HFF-Myc (cell line): ENCODE data around the gene SH3RF3.
A peak's percentile ranks its signal among the peaks of the same experiment; 100 is the strongest.

ENCODE experiments used
- DNase-seq: peaks from one replicate; pipeline ENCODE4 v3.0.0-alpha.2; 2011; ENCODE audit warnings: low read depth; ENCODE audit errors: extremely low read depth
- H3K4me3 ChIP-seq: replicated peaks from 2 replicates; pipeline ENCODE4 v1.5.1; 2011; ENCODE audit warnings: low read depth, mild to moderate bottlenecking, control low read depth, low read length
- TF ChIP-seq, protein P1 (sequence below): IDR thresholded peaks from 2 replicates; pipeline ENCODE4 v1.5.1; 2012; ENCODE audit warnings: mild to moderate bottlenecking, low read depth, low read length, control low read depth; ENCODE audit errors: missing control alignments

The SH3RF3 gene

DNA sequence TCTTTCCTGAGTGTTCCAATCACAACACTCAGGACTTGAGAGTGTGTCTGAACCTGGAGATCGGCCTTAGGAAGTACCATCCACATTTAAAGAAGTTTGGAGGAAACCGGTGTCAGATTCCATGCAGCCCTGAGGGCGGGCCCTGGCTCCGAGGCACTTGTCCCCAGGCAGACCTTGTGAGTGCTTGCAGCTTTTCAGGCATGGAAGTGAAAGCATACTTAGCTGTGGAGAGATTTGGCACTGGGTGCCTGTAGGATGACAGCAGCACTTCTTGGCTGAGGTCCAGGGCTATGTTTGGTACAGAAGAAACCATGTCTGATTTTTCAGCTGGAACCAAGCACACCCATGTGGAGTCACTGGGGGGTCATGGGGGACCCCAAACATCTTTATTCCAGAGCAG, 253.9 kb downstream of the SH3RF3 start:
- peak; percentile 47 for DNase-seq
- no peak overlapping the region for H3K4me3 ChIP-seq
- TF ChIP-seq, protein P1, sequence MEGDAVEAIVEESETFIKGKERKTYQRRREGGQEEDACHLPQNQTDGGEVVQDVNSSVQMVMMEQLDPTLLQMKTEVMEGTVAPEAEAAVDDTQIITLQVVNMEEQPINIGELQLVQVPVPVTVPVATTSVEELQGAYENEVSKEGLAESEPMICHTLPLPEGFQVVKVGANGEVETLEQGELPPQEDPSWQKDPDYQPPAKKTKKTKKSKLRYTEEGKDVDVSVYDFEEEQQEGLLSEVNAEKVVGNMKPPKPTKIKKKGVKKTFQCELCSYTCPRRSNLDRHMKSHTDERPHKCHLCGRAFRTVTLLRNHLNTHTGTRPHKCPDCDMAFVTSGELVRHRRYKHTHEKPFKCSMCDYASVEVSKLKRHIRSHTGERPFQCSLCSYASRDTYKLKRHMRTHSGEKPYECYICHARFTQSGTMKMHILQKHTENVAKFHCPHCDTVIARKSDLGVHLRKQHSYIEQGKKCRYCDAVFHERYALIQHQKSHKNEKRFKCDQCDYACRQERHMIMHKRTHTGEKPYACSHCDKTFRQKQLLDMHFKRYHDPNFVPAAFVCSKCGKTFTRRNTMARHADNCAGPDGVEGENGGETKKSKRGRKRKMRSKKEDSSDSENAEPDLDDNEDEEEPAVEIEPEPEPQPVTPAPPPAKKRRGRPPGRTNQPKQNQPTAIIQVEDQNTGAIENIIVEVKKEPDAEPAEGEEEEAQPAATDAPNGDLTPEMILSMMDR = no peak

DNA sequence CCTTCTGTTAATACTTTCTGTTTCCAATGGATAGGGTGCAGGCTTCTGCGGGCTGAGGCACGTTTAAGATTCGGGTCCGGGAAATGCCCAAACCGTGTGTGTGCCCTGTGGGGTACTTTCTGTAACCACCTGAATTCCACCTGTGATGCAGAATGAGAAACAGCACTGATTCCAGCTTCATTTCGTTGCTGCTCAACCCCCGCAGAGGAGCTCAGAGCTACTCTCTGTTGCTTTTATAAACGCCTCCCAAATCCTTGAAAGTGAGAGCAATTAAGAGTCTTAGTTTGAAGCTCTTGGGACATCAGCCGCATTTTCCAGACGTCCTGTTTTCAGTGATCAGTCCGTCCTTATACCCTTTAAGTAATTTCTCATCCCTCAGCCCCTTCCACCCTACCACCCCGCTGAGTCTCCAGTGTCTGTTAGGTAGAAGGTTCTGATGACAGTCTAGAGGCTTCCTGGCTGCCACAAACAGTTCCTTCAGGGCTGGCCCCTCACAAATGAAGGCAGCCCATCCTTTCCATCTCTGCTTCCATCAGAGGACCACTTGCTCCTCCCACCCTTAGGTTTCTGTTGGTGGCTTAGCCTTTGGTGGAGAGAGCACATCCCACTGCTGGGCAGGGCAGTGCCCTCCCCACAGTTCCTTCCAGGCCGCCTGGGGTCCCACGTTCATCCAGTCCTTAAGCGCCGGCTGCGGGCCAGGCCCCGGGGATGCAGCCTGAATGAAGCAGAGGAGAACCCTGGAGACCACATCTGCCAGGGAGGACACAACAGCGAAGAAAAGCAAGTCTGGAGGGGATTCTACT, 254.7 kb downstream of the SH3RF3 start:
- H3K4me3 ChIP-seq = no peak overlapping the region
- TF ChIP-seq, protein P1 = no peak
- DNase-seq = no peak

DNA sequence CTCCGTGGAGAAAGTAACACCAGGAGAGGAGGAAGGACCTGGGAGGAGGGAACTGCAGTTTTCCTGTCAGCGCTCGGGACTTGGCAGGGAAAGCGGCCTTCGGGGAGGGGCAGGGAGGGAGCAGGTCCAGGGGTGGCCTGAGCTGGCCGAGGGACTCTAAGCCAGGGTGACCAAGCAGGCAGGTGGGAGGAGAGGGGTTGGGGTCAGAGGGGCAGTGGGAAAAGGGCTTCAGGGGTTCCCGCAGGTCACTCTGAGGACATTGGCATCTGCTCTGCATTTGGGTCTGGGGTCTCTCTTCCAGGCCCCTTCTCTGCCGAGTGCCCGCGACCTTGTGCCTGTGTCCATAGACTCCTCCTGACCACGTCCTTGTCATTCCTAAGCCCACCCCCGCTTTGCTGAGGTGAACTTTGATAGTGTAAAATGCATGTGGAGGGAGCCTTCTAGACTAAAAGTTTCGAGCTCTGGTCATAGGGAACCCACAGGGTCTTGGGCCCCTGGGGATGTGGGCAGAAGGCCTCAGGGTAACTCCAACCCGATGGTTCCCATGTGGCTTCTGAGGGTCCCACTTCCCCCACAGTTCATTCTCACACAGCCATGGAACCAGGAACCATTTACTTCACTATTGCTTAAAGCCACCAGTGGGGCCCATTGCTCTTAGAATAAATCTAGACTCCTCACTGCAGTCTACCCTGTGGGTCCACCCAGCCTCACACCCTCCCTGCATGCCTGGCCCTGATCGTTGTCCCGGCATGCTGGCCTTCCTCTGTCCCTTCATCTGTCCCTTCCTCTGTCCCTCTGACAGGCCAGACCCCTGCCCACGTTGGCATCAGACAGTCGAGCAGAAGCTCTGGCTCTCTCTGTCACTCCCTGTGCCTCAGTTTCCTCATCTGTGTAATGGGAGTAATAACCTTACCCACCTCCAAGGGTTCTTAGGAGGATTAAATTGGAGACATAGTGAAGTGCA, 255.6 kb downstream of the SH3RF3 start:
- no peak for DNase-seq
- no peak overlapping the region for H3K4me3 ChIP-seq
- TF ChIP-seq, protein P1 = no peak

DNA sequence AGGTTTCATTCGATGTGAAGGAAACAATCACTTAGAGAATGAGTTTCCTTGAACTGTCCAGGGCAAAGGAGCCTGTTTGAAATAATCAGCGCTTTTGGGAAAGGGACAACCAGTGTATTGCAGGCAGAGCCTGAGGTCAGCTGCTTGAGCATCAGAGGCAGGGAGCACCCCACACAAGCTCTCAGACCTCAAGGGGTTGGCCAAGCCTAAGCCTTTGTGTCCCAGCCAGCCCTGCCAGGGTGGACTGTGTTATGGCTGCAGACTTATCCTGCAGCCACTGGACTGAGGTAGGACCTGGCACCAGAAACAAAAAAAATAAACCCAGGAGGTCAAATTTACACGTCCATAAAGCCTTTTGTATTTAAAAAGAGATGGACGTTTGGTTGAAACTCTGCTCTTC, 256.5 kb downstream of the SH3RF3 start:
- TF ChIP-seq, protein P1 = no peak
- no peak for DNase-seq
- H3K4me3 ChIP-seq = no peak overlapping the region

DNA sequence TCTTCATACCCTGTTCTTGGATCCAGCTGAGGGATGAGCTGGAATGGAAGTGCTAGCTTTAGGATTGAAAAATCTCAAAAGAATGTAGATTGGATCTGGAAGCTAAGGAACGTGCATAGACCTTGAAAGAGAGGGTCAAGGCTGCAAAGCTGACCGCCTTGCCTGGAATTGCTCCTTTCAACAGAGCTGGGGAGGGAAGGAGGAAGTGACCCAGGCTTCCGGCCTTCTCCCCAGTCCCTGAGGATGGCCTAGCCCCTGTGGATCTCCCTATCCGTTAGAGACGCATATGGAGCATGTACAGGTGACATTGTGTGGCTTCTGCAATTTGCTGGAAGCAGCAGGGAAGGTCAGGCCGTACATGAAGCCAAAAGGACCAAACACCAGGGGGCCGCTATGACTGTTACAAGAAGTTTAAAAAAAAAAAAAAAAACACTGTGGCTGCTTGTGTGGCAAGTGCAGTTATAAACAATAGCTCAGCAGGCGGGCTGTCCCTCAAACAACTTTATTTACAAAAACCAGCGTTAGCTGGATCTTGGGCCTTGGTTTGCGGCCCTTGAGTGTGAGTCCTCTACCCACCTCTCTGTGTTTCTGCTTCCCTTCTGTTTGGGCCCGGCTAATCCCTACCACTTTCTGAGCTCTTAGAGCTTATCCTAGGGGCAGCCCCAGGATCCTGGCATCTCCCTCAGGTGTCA, 257.1 kb downstream of the SH3RF3 start:
- TF ChIP-seq, protein P1 = peak; percentile 3
- DNase-seq = no peak
- H3K4me3 ChIP-seq = no peak overlapping the region

DNA sequence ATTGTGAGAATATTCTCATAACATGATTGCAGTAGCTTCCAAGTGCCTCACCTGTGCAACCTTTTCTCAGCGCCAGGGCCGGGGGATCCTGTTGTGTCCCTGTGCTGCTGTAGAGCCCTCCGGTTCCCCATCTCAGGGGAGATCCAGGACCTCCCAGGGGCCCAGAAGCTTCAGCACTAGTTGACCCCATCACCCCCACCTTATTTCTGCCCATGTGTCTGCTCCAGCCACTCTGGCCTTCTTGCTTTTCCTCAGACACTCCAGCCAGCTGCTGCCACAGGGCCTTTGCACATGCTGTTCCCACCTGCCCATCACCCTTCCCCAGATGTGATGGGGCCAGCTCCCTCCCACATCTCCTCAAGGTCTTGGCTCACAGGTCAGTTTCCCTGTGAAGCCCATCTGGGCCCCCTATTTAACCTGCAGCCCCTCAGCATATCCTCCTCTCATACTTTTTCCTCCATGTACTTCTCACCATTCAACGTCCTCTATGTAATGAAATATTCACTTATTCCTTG, 258.3 kb downstream of the SH3RF3 start:
- TF ChIP-seq, protein P1 = no peak
- DNase-seq = no peak
- H3K4me3 ChIP-seq = no peak overlapping the region
